SK-N-SH treated with all-trans-retinoic acid at 6 μM for 48 hours (cell line): ENCODE results near the gene ADCY1.

Experiments used
- ARNTL ChIP-seq: fragments of 450-650 bp; formaldehyde crosslinking; IDR thresholded peaks from 2 replicates; pipeline ENCODE4 v1.5.0; 2020; ENCODE audit warnings: low read depth, mild to moderate bottlenecking, moderate library complexity, borderline replicate concordance
- CSDC2 ChIP-seq: fragments of 250-450 bp; sonication (Bioruptor Pico); IDR thresholded peaks from 2 replicates; pipeline ENCODE4 v1.5.0; 2020; ENCODE audit warnings: mild to moderate bottlenecking, moderate library complexity
- PPARA ChIP-seq: fragments of 250-450 bp; sonication (Bioruptor Pico); IDR thresholded peaks from 2 replicates; pipeline ENCODE4 v1.5.0; 2020; ENCODE audit warnings: mild to moderate bottlenecking, borderline replicate concordance
- SNAI2 ChIP-seq: fragments of 250-450 bp; sonication (Bioruptor Pico); IDR thresholded peaks from 2 replicates; pipeline ENCODE4 v1.5.0; 2020; ENCODE audit warnings: mild to moderate bottlenecking, moderate library complexity

DNA sequence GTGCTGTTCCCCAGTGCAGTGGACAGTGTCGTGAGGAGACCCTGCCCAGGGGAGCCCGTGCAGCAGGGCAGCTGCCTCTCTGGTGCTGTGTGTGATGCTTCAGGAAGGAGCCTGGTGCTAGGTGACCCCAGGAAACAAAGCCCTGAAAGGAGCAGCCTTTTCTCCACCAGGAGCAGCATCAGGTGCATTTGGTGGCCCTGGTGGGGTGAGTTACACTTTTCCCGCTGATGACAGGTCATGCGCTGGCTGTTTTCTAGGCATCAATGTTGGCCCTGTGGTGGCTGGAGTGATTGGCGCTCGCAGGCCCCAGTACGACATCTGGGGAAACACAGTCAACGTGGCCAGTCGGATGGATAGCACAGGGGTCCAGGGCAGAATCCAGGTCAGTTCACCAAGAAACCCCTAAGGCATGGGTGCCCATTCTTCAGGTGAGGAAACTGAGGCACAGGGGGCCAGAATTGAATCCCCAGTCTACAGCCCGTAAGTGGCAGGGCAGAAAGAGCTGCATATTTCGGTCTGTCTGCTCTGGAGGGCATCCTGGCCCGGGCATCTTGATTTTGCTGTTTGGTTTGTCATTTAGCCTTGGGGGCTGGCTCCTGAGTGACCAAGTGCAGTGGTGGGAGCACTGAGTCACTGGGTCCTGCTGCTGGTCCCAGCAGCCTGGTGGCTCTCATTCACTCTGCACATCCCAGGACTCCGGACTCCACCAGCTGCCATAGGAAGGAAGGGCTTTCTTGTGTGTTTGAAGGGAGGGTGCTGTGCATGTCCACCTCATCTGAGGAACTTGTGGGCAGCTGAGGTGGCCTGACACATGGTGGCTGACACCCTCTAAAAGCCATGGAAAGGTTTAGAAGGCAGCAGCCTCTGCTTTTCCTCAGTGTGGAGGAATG is 136.3 kb downstream of the ADCY1 start:
- TF ChIP-seq CSDC2 (CRISPR knock-in tag) (no peak), SNAI2 (CRISPR knock-in tag) (no peak), PPARA (CRISPR knock-in tag) (no peak), ARNTL (CRISPR knock-in tag) (no peak)
